ENCODE data around the gene AGPAT2. TPM values are rescaled to one million over a fixed set of nuclear protein-coding genes. Genes with fewer than 3 reads are reported as not detected.

Gene AGPAT2
- total and polyA plus RNA-seq, 2 donors (not counting 1 experiment from before 2014, with no cell fraction given) = 25.1 to 43.3 TPM

DNA sequence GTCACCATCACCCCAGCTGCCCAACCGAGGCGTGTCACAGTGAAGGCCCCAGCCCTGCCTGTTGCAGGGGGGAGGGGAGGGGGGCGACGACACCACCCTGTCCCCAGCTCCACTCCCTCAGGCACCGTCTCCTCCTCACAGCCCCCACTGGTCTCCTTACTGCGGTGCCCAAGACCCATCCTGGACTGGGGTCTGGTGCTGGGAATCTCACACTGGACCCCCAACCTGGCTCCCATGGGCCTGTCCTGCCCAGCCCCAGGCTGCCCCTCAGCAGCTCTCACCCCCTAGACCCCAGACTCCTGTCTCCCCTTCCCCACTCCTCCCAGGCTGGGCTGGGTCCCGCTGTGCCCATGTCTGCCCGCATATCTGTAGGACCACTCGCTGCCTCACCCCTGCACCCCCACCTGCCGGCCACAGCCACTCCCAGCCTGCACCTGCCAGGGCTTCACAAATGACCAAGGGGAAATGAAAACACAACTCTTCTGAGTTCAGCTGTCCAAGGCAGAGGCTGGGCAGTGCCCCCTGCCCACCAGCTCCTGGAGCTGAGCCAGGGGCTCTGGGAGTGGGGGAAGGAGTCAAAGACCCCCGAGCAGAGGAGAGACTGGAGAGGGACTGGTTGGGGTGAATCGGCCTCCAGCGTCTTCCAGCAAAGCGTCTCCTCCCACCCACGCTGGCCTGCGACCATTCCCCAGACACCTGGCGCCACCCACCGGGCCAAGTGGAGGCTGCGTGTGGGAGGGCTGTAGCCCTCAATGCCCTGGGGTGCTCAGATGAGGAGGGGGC is 57.2 kb downstream of the AGPAT2 start:
- H3K4me1 ChIP-seq (ENCODE audit: control insufficient read depth, extremely low read depth, insufficient read depth, low read length) = no peaks in the 10 kb centered on the region
- no peak overlapping the region for H3K9ac ChIP-seq (ENCODE audit: insufficient read depth, low read length)
- peak; percentile 36 to 41 for DNase-seq (ENCODE audit: low read depth in 2 of 2)
- H4K20me1 ChIP-seq (ENCODE audit: control insufficient read depth, extremely low read depth, insufficient read depth, low read length) = no peaks in the 10 kb centered on the region
- H3K36me3 ChIP-seq (ENCODE audit: control insufficient read depth, insufficient read depth, low read length) = no peaks in the 10 kb centered on the region
- H3K9me3 ChIP-seq (ENCODE audit: control insufficient read depth, insufficient read depth, low read depth, low read length) = no peaks in the 10 kb centered on the region
- no peak overlapping the region for H3K4me3 ChIP-seq (replicated peaks in 1 of 4; ENCODE audit: control extremely low read depth in 1 of 4, insufficient read depth in 1 of 4, low read depth in 3 of 4, low read length in 4 of 4)
- peaks cover 2% of the 10 kb centered on the region for H3K27me3 ChIP-seq (ENCODE audit: control insufficient read depth, insufficient read depth, low read length)
- TF ChIP-seq EZH2 (IDR thresholded peaks at IDR 0.05; ENCODE audit: low read length, missing control alignments) = no peak
- TF ChIP-seq, protein P1, sequence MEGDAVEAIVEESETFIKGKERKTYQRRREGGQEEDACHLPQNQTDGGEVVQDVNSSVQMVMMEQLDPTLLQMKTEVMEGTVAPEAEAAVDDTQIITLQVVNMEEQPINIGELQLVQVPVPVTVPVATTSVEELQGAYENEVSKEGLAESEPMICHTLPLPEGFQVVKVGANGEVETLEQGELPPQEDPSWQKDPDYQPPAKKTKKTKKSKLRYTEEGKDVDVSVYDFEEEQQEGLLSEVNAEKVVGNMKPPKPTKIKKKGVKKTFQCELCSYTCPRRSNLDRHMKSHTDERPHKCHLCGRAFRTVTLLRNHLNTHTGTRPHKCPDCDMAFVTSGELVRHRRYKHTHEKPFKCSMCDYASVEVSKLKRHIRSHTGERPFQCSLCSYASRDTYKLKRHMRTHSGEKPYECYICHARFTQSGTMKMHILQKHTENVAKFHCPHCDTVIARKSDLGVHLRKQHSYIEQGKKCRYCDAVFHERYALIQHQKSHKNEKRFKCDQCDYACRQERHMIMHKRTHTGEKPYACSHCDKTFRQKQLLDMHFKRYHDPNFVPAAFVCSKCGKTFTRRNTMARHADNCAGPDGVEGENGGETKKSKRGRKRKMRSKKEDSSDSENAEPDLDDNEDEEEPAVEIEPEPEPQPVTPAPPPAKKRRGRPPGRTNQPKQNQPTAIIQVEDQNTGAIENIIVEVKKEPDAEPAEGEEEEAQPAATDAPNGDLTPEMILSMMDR (conservative IDR thresholded peaks at IDR 0.05 in 1 of 2, IDR thresholded peaks at IDR 0.05 in 1 of 2; ENCODE audit: low read depth in 1 of 2, low read length in 2 of 2) = peak; percentile 53 to 59
- no peaks in the 10 kb centered on the region for H3K79me2 ChIP-seq (ENCODE audit: control insufficient read depth, insufficient read depth, low read length)
- no peak overlapping the region for H3K27ac ChIP-seq (ENCODE audit: insufficient read depth, low read length)
- H3K4me2 ChIP-seq (ENCODE audit: extremely low read depth, insufficient read depth, low read length) = no peak overlapping the region
- H2AFZ ChIP-seq (ENCODE audit: low read length) = no peak overlapping the region

DNA sequence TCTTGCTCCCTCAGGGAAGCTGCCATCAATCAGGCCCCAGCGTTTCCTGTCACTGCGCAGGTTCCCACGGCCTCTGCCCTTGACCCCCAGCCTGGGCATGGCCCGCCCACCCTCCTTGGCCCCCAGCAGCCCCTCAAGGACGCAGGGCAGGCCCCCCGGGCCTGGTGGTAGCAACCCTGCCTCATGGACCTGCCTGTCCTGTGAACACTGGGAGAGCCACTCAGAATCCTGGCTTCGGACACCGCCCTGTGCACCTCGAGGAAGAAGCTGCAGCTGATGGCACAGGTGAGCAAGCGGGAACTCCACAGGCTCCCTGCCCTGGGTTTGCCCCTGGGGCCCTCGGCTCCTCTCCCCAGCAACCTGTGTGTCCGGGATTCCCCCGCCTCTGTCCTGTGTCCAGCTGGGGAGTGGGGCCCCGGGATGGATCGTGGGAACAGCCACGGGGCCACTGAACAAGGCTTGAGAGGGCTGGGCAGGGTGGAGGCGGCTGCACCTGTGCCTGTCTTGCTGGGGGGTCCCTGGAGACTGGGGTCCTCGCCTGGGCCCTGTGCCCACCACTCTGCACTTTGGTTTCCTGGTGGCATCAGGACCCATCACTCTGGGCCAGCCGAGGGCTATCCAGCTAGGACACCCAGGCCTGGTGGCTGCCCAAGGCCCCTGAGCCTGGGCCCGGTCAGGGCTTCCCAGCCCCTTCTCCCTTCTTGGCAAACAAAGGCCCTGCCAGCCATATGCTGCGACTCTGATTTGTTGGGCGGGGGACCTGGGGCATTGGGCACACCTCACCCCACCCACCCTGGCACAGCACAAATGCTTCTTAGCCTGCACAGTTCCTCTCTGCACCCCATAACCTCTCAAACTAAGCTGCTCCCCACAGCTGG is 58.0 kb downstream of the AGPAT2 start:
- H3K36me3 ChIP-seq (ENCODE audit: control insufficient read depth, insufficient read depth, low read length) = no peaks in the 10 kb centered on the region
- H2AFZ ChIP-seq (ENCODE audit: low read length) = no peak overlapping the region
- peaks cover 6% of the 10 kb centered on the region for H3K4me1 ChIP-seq (ENCODE audit: control insufficient read depth, extremely low read depth, insufficient read depth, low read length)
- no peak overlapping the region for H3K4me2 ChIP-seq (ENCODE audit: extremely low read depth, insufficient read depth, low read length)
- H3K9ac ChIP-seq (ENCODE audit: insufficient read depth, low read length) = no peak overlapping the region
- no peak overlapping the region for H3K27ac ChIP-seq (ENCODE audit: insufficient read depth, low read length)
- no peaks in the 10 kb centered on the region for H4K20me1 ChIP-seq (ENCODE audit: control insufficient read depth, extremely low read depth, insufficient read depth, low read length)
- no peaks in the 10 kb centered on the region for H3K79me2 ChIP-seq (ENCODE audit: control insufficient read depth, insufficient read depth, low read length)
- peaks cover 2% of the 10 kb centered on the region for H3K27me3 ChIP-seq (ENCODE audit: control insufficient read depth, insufficient read depth, low read length)
- H3K4me3 ChIP-seq (replicated peaks in 1 of 4; ENCODE audit: control extremely low read depth in 1 of 4, insufficient read depth in 1 of 4, low read depth in 3 of 4, low read length in 4 of 4) = no peak overlapping the region
- no peak for TF ChIP-seq EZH2 (IDR thresholded peaks at IDR 0.05; ENCODE audit: low read length, missing control alignments)
- TF ChIP-seq, protein P1 (conservative IDR thresholded peaks at IDR 0.05 in 1 of 2, IDR thresholded peaks at IDR 0.05 in 1 of 2; ENCODE audit: low read depth in 1 of 2, low read length in 2 of 2) = no peak
- DNase-seq (ENCODE audit: low read depth in 2 of 2) = no peak
- no peaks in the 10 kb centered on the region for H3K9me3 ChIP-seq (ENCODE audit: control insufficient read depth, insufficient read depth, low read depth, low read length)

DNA sequence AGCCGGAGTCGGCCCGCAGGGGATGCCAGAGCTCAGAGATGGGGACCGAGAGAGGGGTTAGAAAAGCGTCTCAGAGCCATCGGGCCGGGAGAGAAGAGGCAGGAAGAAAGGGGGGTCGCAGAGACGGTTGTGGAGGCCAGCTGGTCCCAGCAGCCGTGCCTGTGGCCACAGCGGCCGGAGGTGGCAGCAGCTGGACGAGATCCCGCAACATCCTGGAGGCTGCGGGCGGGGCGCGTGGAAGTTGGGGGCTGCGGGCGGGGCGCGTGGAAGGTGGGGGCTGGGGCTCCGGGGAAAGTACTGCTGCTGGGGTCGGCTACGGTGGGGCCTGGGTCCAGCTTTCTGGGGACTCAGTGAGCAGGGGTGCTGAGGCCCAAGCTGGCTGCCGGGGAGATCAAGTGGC is 59.0 kb downstream of the AGPAT2 start:
- H2AFZ ChIP-seq (ENCODE audit: low read length) = no peak overlapping the region
- no peaks in the 10 kb centered on the region for H3K9me3 ChIP-seq (ENCODE audit: control insufficient read depth, insufficient read depth, low read depth, low read length)
- no peak overlapping the region for H3K4me2 ChIP-seq (ENCODE audit: extremely low read depth, insufficient read depth, low read length)
- H3K36me3 ChIP-seq (ENCODE audit: control insufficient read depth, insufficient read depth, low read length) = no peaks in the 10 kb centered on the region
- H3K27me3 ChIP-seq (ENCODE audit: control insufficient read depth, insufficient read depth, low read length) = peaks cover 2% of the 10 kb centered on the region
- DNase-seq (ENCODE audit: low read depth in 2 of 2) = no peak
- no peaks in the 10 kb centered on the region for H3K79me2 ChIP-seq (ENCODE audit: control insufficient read depth, insufficient read depth, low read length)
- H4K20me1 ChIP-seq (ENCODE audit: control insufficient read depth, extremely low read depth, insufficient read depth, low read length) = no peaks in the 10 kb centered on the region
- no peak overlapping the region for H3K4me3 ChIP-seq (replicated peaks in 1 of 4; ENCODE audit: control extremely low read depth in 1 of 4, insufficient read depth in 1 of 4, low read depth in 3 of 4, low read length in 4 of 4)
- TF ChIP-seq EZH2 (IDR thresholded peaks at IDR 0.05; ENCODE audit: low read length, missing control alignments) = no peak
- TF ChIP-seq, protein P1 (conservative IDR thresholded peaks at IDR 0.05 in 1 of 2, IDR thresholded peaks at IDR 0.05 in 1 of 2; ENCODE audit: low read depth in 1 of 2, low read length in 2 of 2) = no peak
- peaks cover 9% of the 10 kb centered on the region for H3K4me1 ChIP-seq (ENCODE audit: control insufficient read depth, extremely low read depth, insufficient read depth, low read length)
- no peak overlapping the region for H3K27ac ChIP-seq (ENCODE audit: insufficient read depth, low read length)
- no peak overlapping the region for H3K9ac ChIP-seq (ENCODE audit: insufficient read depth, low read length)

Data from fibroblast of lung (primary cell).